H1 (cell line): ENCODE measurements around the gene TFAP2E. TPM values are rescaled to one million over a fixed set of nuclear protein-coding genes. Genes with fewer than 3 reads are reported as not detected.

Experiments
- CHD7 ChIP-seq: fragments of 300-600 bp; sonication (generic); IDR thresholded peaks from 2 replicates; pipeline ENCODE4 v1.7.1; 2012; ENCODE audit warnings: low read length, moderate library complexity, mild to moderate bottlenecking, inconsistent platforms; ENCODE audit not compliant: insufficient replicate concordance
- EP300 ChIP-seq, 2 experiments: IDR thresholded peaks; 1 replicate in 1 of 2; 2 replicates in 1 of 2; pipeline ENCODE4 v1.6.1; 2011 to 2012; ENCODE audit warnings: low read depth in 2 of 2, low read length in 2 of 2, mild to moderate bottlenecking in 2 of 2, borderline replicate concordance in 1 of 2, inconsistent platforms in 1 of 2, moderate library complexity in 1 of 2
- MAFK ChIP-seq: IDR thresholded peaks from 2 replicates; pipeline ENCODE4 v1.6.1; 2012; ENCODE audit warnings: low read depth, mild to moderate bottlenecking, improper control_type of control experiment, low read length
- POU5F1 ChIP-seq: IDR thresholded peaks from 2 replicates; pipeline ENCODE4 v1.6.1; 2011; ENCODE audit warnings: low read depth, mild to moderate bottlenecking, low read length, moderate library complexity
- RFX5 ChIP-seq: IDR thresholded peaks from 2 replicates; pipeline ENCODE4 v1.6.1; 2011; ENCODE audit warnings: low read depth, low read length, improper control_type of control experiment, borderline replicate concordance
- SP2 ChIP-seq: IDR thresholded peaks from 2 replicates; pipeline ENCODE4 v1.6.1; 2012; ENCODE audit warnings: mild to moderate bottlenecking, low read length, inconsistent platforms
- TBP ChIP-seq: IDR thresholded peaks from 2 replicates; pipeline ENCODE4 v1.6.1; 2011; ENCODE audit warnings: low read depth, low read length, improper control_type of control experiment
- polyA plus RNA-seq, 7 experiments: library from polyadenylated mRNA; depleted of rRNA in 3 of 7; stranded (reverse) in 5 of 7; unstranded in 2 of 7; fragments of >200 nt in 5 of 7; fragments of 200-250 nt in 2 of 7; gene quantifications; 1 replicate in 5 of 7; 2 replicates in 1 of 7; 4 replicates in 1 of 7; pipeline versions ENCODE4 v1.2.1 to v1.2.3, GENCODE V29; 2011 to 2013; ENCODE audit warnings: missing spikeins in 2 of 7, mixed read lengths in 2 of 7
- total RNA-seq: library from RNA; stranded (reverse); fragmentation: NEBNext Ultra II Directional; extraction: Animal tissue kit (Norgen Biotek cat#: 25700); gene quantifications from 2 replicates; pipeline ENCODE4 v1.2.1, GENCODE V29; 2021

TFAP2E gene
- total and polyA plus RNA-seq, 2 of the 8 experiments (the other 6 are each of a cell fraction or from before 2014, with no cell fraction given): 0.24 to 0.50 TPM

GRCh38 chr1:35623832-35624231 lies 50.7 kb downstream of the TFAP2E start (continued):
- TF ChIP-seq CHD7: no peak
- no peak for TF ChIP-seq EP300 (IDR thresholded peaks at IDR 0.05; ENCODE audit: borderline replicate concordance in 1 of 2, low read depth in 2 of 2, low read length in 2 of 2)
- no peak for TF ChIP-seq RFX5
- no peak for TF ChIP-seq TBP
- no peak for TF ChIP-seq MAFK
- no peak for TF ChIP-seq POU5F1
- TF ChIP-seq SP2: no peak
